Posterior vena cava (tissue), 2 donors: ENCODE results near the gene FRMPD3. TPM values are rescaled to one million over a fixed set of nuclear protein-coding genes. Genes with fewer than 3 reads are reported as not detected.
"Not testable (repeated sequence)": the region's sequence is repeated elsewhere in the genome, so short reads cannot be mapped to it uniquely, and the experiment has no call there.

Experiments used
- DNase-seq: peaks from one replicate; pipeline ENCODE4 v3.0.0-alpha.2; 2020; ENCODE audit warnings: low spot score
- intact Hi-C, 2 donors: fragments of 100-400 bp; cut with DNase I; formaldehyde crosslinking; loops; one replicate each; pipeline versions ENCODE4 v1.14.1 to v1.14.2; 2022 to 2023
- total RNA-seq, 2 donors: library from RNA; stranded (reverse); fragmentation: NEBNext Ultra II Directional; extraction: Animal tissue kit (Norgen Biotek cat#: 25700); gene quantifications; one replicate each; pipeline ENCODE4 v1.2.1, GENCODE V29; 2021
- donor health status: DM: yes; HTN: yes; CAD: no.
- donor health status: DM: yes; HTN: yes; CAD: no.

Gene FRMPD3
- total RNA-seq, 2 donors from 2014 or later: 1.0 to 1.8 TPM

DNA sequence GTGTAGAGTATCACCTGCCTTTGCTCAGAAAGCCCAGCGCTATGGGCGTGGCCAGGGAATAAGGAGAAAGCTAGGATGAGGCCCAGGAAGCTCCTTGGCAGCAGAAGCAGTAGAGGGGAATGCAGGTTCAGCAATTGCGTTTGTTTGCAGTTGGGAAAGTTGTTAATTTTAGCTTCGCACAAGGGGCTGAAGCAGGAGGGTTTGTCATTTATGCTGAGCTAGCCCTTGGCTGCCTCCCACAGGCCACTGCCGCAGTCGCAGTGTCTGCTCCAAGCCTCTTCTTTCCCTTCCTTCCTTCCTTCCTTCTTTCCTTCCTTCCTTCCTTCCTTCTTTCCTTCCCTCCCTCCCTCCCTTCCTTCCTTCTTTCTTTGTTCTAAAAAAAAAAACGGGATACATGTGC lies 21.5 kb downstream of the FRMPD3 start:
- intact Hi-C loops: no loop called here
- no peak for DNase-seq

DNA sequence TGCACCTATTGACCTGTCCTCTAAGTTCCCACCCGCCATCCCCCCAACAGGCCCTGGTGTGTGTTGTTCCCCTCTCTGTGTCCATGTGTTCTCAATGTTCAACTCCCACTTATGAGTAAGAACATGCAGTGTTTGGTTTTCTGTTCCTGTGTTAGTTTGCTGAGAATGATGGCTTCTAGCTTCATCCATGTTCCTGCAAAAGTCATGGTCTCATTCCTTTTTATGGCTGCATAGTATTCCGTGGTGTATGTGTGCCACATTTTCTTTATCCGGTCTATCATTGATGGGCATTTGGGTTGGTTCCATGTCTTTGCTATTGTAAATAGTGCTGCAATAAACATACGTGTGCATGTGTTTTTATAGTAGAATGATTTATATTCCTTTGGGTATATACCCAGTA lies 22.0 kb downstream of the FRMPD3 start:
- DNase-seq, intact Hi-C loops: not testable (repeated sequence)

DNA sequence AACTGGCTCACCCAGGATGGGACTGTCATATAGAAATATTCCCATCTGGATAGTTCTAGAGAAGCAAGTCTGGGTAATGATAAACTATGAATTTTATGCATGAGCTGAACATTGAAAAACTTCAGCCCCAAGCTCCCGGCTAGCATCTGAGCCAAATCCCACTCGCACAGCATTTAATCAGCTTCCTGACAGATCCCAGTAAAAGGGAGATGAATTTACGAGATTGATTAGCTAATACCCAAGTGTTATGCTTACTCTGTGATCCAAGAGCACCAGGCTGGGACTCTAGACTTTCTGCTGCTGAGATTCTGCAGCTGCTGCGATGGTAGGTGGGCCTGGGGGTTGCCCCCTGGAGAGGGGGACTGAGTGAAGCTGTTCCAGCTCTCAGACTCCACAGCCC lies 28.0 kb downstream of the FRMPD3 start:
- no peak for DNase-seq
- intact Hi-C loops: no loop called here

DNA sequence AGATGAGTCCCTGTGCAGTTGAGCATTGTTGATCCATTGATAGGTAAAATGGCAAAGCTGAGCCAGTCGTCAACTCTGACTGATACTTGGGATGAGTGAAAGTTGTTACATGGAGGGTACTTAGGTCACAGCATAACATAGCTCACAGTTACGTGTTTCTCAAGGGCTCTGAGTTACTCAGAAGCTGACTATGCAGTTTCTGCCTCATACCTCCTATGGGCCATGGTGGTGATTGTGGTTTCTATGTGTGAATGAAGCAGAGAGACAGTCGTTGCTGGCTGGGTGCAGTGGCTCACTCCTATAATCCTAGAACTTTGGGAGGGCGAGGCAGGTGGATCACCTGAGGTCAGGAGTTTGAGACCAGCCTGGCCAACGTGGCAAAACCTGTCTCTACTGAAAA lies 30.8 kb downstream of the FRMPD3 start:
- no peak for DNase-seq
- intact Hi-C loops: no loop called here

DNA sequence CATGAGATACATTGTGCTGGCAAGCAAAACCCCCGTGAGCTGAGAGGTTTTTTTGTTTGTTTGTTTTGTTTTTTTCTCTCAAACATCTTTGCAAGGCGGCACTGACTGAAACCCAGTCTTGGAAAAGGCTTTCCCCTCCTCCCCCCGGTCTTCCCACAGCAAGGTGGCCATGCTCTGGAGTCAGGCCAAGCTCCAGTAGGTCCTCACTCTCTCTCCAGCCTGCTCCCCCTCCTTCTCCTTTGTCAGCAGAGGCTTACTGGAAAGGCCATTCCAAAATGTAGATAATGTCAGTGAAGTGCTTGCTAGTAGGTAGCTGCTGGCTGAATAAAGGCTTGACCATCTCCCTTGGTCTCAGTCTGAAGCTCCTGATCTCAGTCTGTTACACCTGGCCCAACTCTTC lies 32.6 kb downstream of the FRMPD3 start:
- intact Hi-C loops: no loop called here
- no peak for DNase-seq

DNA sequence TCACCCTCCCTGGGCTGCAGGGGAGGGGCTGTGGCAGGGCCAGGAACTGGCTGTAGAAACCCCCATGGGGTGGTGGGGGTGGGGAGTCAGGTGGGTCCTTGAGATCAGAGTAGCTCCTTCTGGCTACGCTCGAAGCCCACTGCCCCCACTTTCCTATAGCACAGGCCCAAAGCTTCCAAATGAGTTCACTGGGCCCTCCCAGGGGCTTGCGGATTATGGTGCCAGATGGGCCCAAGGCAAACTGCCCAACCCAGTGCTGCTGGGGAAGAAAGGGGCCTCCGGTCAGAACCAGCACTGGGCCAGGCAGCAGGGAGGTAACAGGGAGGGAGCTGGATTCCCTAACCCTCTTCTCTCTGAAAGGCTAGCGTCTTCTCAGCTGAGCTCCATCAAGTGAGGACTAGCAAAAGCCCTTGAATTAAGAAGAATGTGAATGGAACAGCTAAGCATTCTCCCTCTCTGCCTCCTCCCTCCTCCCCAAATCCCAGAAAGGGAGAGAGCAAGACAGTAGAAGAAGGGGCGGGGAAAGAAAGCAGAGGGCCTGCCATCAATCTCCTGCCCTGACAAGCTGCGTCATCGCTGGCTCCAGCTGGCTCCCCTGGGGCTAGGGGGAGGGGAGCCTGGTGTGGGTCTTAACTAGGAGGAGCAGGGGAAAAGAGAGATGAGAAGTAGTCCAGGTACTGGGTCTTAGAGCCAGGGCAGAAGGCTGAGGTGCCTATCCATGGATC lies 34.7 kb downstream of the FRMPD3 start:
- intact Hi-C loops: no loop called here
- peak; percentile 84 for DNase-seq

DNA sequence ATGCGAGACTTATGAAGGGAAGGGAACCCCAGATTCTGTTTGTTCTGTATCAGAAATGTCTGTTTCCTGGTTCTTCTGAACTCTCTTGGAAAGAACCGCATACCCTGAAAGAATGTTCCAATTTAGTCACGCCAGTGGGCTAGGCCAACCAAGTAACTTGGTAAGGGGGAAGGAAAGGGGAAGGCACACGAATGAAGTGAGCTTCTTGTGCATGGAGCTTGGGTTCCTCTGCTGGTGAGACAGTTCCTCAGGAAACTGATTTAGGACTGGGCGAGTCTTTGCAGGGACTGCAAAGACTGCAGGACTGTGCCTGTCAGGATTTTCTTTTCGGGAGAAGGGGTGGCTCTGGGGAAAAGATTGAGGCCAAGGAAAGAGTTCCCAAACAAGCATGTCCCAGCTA lies 35.6 kb downstream of the FRMPD3 start:
- no peak for DNase-seq
- intact Hi-C loops: no loop called here

DNA sequence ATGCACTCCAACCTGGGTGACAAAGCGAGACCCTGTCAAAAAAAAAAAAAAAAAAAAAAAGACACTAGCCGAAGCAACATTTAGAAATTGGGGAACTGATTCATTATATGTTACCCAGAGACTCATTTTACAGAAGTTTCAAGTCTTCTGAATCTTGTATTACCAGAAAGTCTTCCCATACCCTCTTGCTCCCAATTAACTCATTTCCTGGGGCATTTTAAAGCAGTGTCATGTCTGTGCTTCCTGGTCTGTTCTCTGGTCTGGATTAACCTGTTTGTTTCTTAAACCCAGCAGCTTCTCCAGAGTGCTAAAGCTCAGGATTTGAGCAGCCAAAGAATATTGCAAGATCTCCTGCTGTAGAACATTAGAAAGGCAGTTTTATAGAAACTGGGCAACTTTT lies 43.7 kb downstream of the FRMPD3 start:
- no peak for DNase-seq
- intact Hi-C loops: no loop called here

DNA sequence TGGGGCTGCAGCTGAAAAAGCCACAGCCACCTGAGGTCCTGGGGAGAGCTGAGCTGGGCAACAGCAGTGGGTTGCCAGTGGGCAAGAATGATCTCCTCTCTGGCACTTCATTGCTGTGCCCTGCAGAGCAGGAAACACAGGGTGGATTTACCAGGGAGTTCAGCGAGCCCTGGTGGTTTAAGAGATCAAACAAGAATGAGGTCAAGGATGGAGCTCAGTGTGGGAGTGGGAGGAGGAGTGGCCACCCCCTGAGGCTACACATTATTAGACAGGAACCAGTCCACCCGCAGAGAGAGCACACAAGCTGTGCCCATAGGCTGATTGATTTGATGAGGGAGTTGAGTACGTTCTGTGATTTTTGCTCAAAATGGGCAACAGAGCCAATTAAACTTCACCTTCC lies 47.3 kb downstream of the FRMPD3 start:
- no peak for DNase-seq
- intact Hi-C loops: no loop called here

Other genes starting within 250 kb of the FRMPD3 start
- gene NUP62CL, start 243.2 kb upstream of the FRMPD3 start, total RNA-seq: under 1 TPM in 1 of 2 donors, not detected in 1; 0.14 TPM
- not detected for gene DNAAF6, start 243.0 kb upstream of the FRMPD3 start, total RNA-seq
- gene PRPS1, start 178.9 kb downstream of the FRMPD3 start, total RNA-seq: 10 to 100 TPM; 30.2 to 32.7 TPM